IPS-18c (cell line): Measurements from ENCODE around the gene FES.
"Not testable (repeated sequence)": the region's sequence is repeated elsewhere in the genome, so short reads cannot be mapped to it uniquely, and the experiment has no call there.

ENCODE experiments used
- H3K4me3 ChIP-seq: 2 replicates; pipeline ENCODE4 v1.7.0; 2013; ENCODE audit warnings: low read depth, mild to moderate bottlenecking, low read length, moderate library complexity; ENCODE audit not compliant: insufficient read depth
- H3K9me3 ChIP-seq: one replicate; pipeline ENCODE4 v1.6.1; 2013; ENCODE audit warnings: mild to moderate bottlenecking, low read length, moderate library complexity; ENCODE audit not compliant: control insufficient read depth, insufficient read depth

Gene FES

DNA sequence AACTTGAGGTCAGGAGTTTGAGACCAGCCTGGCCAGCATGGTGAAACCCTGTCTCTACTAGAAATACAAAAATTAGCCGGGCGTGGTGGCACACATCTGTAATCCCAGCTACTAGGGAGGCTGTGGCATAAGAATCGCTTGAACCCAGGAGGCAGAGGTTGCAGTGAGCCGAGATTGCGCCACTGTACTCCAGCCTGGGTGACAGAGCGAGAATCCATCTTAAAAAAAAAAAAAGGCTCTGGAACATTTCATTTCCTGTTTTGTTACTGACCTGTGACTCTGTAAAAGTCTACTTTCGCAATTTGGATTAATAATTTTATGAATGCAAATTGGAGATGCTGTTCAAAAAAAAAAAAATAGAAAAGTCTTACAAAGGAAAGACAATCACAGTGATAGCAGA lies 43.8 kb downstream of the FES start:
- H3K9me3 ChIP-seq, H3K4me3 ChIP-seq: not testable (repeated sequence)

GRCh38 chr15:90929246-90930019 lies 45.1 kb downstream of the FES start:
- H3K4me3 ChIP-seq = no peak overlapping the region
- H3K9me3 ChIP-seq = no peaks in the 10 kb centered on the region

DNA sequence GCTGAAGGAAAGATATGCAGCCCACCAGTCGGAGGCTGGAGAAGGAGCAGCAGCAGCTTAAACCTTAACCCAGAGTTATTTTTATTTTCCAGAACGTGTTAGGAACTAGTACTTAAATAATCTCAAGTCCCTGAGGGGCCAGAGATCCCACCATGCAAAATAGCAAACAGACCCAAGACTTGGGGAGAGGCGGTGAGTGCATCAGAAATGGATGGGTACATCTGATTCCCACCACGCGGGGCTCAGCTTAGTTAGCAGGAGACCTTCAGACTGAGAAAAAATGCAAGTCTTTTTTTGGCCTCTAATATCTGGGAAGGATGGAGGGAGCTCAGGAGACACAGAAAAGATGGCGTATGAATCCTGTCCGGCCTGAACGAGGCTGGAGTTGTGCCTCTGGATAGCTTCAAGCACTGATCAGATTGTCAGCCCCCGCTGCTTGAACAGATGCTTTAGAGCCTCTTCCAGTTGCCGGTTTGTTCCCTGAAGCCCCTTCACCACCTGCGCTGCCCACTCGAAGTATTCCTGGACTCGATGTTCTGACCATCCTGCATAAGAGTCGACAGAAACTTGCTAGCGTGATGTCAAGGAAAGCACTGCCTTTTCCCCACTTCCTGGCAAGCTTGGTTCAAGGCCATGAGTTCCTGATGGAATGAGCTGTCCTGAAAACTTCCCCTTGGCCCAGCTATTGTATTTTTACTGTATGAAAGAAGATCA lies 46.7 kb downstream of the FES start:
- H3K9me3 ChIP-seq = no peaks in the 10 kb centered on the region
- no peak overlapping the region for H3K4me3 ChIP-seq

GRCh38 chr15:90931575-90931827 lies 47.2 kb downstream of the FES start:
- Histone ChIP-seq H3K9me3 (no peaks in the 10 kb centered on the region), H3K4me3 (peak overlapping the region; percentile 64)

- H3K4me3 ChIP-seq = peak within 1 kb of the TSS; percentile 64
- no peaks in the 10 kb centered on the region for H3K9me3 ChIP-seq
Observed at GRCh38 chr15:90931828-90932659, 47.7 kb downstream of the FES start, which contains the start of gene HDDC3. Gene HDDC3 (minus strand): TSS chr15:90932549. CDS start chr15:90932540, 9 bp downstream.

- no peak overlapping the region; the same call in 1 of the 2 replicates for H3K4me3 ChIP-seq
- no peaks in the 10 kb centered on the region for H3K9me3 ChIP-seq
Observed at GRCh38 chr15:90932660-90932991, 48.3 kb downstream of the FES start.

DNA sequence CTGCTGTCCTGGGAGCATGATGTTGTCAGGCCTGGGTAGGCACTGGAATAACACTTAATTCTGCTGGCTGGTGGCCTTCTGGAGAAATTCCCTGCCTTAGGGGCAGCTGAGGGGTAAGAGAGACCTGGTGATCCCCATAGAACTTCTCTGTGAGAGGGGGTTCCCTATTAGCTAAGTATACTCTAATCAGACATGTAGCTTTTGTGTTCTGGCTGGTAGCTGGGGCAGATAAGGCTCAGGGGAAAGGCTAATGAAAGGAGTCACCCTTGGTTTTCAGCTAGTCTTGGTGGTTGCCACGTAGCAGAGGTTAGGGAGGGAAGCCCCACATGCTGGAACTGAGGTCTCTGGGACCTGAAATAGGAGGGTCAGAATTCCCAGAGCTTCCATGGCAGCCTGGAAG lies 49.0 kb downstream of the FES start:
- H3K9me3 ChIP-seq = no peaks in the 10 kb centered on the region
- no peak overlapping the region for H3K4me3 ChIP-seq

DNA sequence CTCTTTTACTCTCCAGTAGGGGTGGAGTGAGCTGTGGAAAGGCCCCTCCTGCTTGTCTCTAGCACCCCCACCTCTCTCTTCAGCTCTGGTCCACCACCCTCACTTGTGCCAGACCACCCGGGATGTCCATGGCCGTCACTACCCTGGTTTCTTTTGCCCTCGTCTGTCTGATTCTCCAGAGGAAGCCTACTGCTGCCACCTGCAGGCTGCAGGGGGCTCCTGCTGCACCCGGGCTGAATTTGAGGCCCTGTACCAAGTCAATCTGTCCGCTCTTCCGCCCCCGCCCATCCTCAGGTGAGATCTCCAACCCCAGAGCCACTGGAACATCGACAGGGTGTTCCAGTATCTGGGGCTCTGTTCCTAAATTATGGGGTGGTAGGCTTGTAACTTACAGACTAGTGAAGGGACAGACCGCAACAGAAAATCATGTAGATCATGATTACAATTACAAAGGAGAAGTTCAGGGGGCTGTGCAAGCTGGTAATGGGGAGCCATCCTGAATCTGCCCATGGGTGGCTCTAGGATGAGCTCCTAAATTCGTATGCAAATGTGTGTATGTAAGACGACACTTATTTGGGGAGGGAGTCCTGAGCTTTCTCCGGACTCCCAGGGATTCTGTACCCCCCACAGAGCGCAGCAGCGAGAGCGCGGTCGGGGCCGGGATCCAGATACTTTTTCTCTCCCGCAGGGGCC lies 50.1 kb downstream of the FES start:
- H3K9me3 ChIP-seq = no peaks in the 10 kb centered on the region
- H3K4me3 ChIP-seq = peak overlapping the region; percentile 77

- peak within 1 kb of the TSS; percentile 77 for H3K4me3 ChIP-seq
Observed at GRCh38 chr15:90934949-90935751, 50.8 kb downstream of the FES start, which contains the start of gene UNC45A. Gene UNC45A (plus strand): TSS chr15:90935285. CDS start chr15:90935325, 40 bp downstream.

DNA sequence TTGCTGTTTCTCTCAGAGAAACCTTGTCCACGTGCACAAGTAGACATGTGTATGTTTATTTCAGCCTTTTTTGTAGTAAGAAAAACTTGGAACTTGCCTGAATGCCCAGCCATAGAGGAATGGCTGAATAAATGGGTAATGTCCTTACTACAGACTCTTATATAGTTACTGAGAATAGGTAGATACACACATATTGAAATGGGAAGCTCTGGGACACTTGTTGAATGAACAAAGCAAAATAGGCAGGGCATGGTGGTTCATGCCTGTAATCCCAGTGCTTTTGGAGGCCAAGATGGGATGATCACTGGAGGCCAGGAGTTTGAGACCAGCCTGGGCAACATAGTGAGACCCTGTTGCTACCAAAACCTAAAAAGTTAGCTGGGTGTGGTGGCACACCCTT lies 52.5 kb downstream of the FES start:
- Histone ChIP-seq H3K4me3 (no peak overlapping the region), H3K9me3 (no peaks in the 10 kb centered on the region)

More at GRCh38 chr15:90934949-90935751, 50.8 kb downstream of the FES start, which contains the start of gene UNC45A:
- no peaks in the 10 kb centered on the region for H3K9me3 ChIP-seq

DNA sequence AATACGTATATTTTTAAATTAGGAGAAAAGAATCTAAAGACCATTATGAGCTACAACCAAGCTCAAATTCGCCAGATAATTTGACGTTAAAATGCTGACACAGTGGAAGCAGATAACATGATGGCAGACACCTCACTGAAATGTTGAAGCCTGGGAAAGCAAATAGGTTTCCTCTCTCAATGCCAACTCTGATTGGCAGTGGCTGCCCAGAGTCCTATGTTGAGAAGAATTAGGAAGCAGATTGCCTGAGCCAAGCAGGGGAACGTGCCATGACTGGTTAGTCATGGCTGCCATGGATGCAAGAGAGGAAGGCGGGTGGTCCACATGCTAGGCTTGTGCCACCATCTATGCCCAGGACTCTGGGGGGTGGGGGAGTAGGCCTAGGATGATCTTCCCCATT lies 54.0 kb downstream of the FES start:
- H3K4me3 ChIP-seq = no peak overlapping the region

DNA sequence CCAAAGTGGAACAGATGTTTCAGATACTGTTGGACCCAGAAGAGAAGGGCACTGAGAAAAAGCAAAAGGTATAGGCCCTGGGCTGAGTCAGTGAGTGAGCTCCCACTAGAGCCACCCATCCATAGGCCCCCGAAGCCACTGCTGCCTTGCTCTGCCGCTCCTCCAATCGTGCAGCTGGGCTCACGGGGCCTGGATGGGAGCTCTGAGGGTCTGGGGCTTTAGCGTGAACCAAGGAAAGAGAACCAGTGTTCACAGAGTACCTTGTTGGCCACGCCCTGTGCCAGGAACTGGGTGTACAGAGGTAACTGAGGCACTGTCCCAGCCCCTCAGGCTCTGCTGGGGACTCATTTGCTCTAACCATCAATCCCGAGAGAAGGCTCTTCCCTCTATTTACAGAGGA lies 55.5 kb downstream of the FES start:
- Histone ChIP-seq H3K9me3 (no peaks in the 10 kb centered on the region), H3K4me3 (no peak overlapping the region)

More for the DNA sequence above, 54.0 kb downstream of the FES start:
- H3K9me3 ChIP-seq = no peaks in the 10 kb centered on the region

DNA sequence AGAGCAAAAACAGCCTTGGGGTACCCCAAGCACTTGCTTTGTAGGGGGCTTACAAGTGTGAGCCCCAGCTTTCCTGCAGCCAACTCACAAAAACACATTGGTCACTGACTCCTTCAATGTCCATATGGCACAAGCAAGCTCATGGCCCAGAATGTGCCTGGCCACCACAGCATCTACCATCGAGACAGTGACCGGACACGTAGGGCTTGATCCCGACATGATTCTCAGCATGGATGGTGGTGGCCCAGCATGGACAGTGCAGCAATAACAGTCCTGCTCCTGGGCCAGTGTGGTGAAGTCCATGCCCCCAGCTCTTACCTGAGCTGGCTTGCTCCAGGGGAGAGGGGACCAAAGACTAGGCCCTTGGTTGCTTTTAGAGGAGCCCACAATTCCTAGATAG lies 56.7 kb downstream of the FES start:
- Histone ChIP-seq H3K4me3 (no peak overlapping the region), H3K9me3 (no peaks in the 10 kb centered on the region)

DNA sequence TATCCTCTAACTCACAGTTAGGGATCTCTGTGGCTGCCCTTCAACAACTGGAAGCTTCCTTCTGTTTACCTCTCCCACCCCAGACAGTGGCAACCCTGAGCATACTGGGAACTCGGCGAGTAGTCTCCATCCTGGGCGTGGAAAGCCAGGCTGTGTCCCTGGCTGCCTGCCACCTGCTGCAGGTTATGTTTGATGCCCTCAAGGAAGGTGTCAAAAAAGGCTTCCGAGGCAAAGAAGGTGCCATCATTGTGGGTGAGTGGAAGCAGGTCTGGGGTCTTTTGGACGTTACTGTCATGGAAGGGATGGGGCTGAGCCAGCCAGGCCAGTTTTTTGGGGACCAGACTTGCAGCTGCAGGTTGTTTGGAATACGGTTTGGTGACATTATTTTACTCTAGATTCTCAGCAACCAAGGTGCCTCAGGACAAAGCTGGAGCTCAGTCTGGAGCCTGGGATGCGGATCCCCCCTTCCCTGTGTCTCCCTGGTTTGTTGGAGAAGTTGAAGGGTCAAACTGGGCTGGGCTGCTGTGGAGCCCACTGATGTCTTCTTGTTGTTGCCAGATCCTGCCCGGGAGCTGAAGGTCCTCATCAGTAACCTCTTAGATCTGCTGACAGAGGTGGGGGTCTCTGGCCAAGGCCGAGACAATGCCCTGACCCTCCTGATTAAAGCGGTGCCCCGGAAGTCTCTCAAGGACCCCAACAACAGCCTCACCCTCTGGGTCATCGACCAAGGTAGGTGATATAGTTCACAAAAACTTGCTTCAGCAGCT lies 58.2 kb downstream of the FES start:
- H3K9me3 ChIP-seq = no peaks in the 10 kb centered on the region
- H3K4me3 ChIP-seq = no peak overlapping the region

- Histone ChIP-seq H3K4me3 (no peak overlapping the region), H3K9me3 (no peaks in the 10 kb centered on the region)
Observed at GRCh38 chr15:90945091-90945490, 60.8 kb downstream of the FES start.
